Activated CD8-positive, alpha-beta memory T cell treated with anti-CD3 and anti-CD28 coated beads for 1 hour (primary cell): ENCODE data around the gene SMIM24.
"Not testable (repeated sequence)": the region's sequence is repeated elsewhere in the genome, so short reads cannot be mapped to it uniquely, and the experiment has no call there.

Experiments used
- DNase-seq, 2 donors: peaks; one replicate each; pipeline ENCODE4 v3.0.0-alpha.2; 2020; ENCODE audit warnings: low read depth in 1 of 2; ENCODE audit errors: extremely low read depth in 1 of 2

Gene SMIM24

DNA sequence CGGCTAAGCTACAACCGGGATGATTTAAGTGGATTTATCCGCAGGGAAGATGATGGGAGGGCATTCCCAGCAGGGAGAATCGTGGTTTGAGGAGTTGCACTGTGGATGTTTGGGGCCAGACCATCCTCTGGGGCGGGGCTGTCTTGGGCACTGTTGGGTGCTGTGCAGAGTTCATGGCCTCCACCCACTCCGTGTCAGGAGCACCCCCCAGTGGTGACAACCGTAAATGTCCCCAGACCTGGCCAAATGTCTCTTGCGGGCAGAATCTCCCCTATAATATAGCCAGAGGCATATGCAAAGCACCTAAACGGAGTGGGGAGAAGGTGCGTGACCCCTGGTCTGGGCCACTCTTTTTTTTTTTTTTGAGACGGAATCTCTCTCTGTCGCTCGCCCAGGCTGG lies 40.2 kb downstream of the SMIM24 start:
- DNase-seq = peak; percentile 12 to 33

DNA sequence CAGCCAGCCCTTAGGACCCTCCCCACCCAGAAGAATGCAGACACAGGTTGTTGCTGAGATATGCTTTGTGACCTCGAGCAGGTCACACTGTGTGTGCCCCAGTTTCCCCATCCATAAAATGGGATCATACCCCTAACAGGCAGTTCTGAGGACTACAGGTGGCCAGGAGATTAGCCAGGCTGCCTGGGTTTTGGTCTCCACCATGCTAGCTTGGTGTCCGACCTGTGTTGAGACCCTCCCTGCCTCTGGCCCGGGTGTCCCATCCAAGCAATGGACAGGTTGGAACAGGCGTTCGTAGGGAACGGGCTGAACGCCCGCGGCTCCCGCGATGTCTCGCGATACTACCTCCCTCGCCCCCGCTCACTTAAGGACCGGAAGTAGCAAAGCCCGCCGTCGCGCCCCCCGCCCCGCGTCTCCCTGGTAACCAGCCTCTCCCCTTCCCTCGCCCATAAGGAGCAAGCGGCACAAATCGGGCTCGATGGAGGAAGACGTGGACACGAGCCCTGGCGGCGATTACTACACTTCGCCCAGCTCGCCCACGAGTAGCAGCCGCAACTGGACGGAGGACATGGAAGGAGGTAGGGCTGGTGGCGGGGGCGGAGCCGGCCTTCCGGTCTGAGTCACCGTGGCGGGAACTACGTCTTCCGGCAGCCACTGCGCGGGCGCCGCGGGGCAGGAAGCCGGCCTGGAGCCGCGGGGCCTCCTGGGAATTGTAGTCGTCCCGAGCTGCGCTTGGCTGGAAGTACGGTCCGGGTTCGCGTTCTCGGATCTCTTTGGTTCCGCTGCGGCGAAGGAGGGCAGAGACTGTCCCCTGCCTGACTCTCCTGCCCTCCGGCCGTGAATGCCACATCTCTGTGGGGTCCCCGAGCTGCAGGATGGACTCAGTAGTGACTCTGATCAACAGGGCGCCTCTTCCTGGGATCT lies 45.4 kb downstream of the SMIM24 start:
- peak; percentile 83 to 93 for DNase-seq

DNA sequence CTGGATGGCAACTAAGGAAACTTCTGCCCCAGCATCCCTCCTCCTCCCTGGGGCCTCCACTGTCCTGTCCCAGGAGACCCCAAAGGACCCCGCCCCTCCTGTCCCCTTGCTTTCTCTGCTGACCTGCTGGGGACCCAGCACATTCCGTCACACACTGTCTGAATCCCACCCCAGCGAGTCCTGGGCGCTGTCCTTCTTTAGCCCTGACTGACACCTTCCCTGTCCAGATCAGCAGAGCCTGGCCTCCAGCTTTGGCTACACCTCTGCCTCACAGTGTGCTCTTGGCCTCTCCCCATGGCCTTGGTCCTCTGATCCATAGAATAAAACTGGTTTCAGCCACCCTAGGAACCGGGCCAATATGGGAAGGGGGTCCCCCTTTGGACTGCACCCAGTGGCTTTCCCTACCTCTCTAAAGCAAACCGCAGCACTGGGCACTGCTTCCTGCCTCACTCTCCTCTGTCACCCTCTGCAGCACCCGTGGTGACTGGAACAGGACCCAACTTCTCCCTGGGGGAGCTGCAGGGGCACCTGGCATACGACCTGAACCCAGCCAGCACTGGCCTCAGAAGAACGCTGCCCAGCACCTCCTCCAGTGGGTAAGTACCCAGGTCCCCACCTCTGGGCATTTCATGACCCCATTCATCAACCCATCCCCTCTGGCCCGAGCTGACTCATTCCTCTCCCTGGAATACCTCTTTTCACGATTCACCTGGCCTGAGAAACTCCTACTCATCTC lies 46.4 kb downstream of the SMIM24 start:
- no peak for DNase-seq

DNA sequence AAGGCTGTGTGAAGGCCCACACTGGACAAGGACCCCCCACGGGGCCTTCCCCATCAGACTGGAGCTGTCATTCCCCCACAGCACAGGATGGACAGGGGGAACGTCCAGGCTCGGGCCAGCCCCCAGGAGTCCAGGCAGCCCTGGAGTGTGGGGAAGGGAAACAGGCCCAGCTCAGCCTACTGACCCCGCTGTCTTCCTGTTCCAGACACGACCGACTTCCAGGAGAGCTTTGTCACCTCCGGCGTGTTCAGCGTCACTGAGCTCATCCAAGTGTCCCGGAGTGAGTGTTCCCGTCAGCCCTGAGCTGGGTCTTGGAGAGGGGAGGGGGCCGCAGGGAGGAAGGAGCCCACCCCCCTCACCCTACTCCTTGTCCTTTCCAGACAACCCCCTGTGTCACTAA lies 47.0 kb downstream of the SMIM24 start:
- no peak for DNase-seq

DNA sequence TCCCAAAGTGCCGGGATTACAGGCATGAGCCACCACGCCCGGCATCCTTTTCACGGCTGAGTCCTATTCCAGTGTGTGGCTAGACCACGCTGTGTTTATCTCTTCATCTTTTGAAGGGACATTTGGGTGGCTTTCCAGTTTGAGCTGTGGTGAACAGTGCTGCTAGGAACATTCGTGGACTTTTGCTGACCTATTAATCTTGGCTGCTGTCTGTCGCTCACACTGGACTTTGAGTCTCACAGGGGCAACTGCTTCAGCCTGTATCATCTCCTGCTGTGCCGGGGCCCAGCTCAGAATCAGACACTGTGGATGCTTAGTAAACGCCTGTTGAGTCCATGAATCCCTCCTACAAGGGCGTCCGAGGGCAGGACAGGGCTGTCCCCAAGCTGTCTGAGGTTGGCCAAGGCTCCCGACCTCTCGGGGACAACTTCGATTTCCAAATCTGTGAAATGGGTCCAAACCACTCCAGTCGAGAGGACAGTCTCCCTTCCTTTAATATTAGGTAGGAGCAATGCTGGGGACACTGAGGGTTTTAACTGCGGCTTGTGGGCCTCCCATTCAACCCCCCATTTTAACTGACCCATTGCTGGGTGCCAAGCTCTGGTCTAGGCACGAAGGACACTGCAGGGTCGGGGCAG lies 48.4 kb downstream of the SMIM24 start:
- no peak for DNase-seq

DNA sequence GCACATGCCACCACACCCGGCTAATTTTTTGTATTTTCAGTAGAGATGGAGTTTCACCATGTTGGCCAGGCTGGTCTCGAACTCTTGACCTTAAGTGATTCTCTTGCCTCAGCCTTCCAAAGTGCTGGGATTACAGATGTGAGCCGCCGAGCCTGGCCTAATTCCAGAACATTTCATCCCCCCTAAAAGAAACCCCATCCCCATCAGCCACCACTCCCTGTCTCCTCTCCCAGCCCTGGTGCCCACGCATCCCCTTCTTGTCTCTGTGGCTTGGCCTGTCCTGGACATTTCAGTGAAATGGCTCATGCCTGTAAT lies 50.0 kb downstream of the SMIM24 start:
- DNase-seq = not testable (repeated sequence)

DNA sequence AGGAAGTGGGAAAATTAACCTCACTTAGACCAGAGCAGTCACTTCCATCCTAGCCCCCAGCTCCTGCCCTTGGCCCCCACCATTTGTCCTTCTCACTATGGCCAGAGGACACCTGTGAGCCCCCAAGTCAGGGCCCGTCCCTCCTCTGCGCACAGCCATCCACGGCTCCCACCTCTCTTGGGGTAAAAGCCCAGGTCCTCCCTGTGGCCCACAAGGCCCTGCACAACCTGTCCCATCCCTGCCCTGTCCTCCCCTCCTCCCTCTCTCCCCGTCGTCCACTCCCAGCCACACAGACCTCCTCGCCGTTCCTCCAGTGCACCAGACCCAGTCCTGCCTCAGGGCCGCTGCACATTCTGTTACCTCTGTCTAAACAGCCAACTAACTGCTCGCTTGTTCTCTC lies 53.9 kb downstream of the SMIM24 start:
- no peak for DNase-seq
